Muscle layer of colon (tissue), 2 donors: ENCODE measurements around the gene IZUMO4.

Source experiments
- H3K27ac ChIP-seq: one replicate; pipeline ENCODE4 v1.7.0; 2013; ENCODE audit warnings: low read depth, mild to moderate bottlenecking, low read length, moderate library complexity
- H3K27me3 ChIP-seq, 2 donors: one replicate each; pipeline ENCODE4 v1.7.0; 2013; ENCODE audit warnings: low read length in 2 of 2, mild to moderate bottlenecking in 2 of 2; ENCODE audit not compliant: insufficient read depth in 2 of 2, control insufficient read depth in 1 of 2
- H3K36me3 ChIP-seq: one replicate; pipeline ENCODE4 v1.7.0; 2013; ENCODE audit warnings: mild to moderate bottlenecking, low read length; ENCODE audit not compliant: insufficient read depth
- H3K4me1 ChIP-seq: one replicate; pipeline ENCODE4 v1.7.0; 2013; ENCODE audit warnings: mild to moderate bottlenecking, low read length; ENCODE audit not compliant: insufficient read depth
- H3K4me3 ChIP-seq, 2 donors: one replicate each; pipeline ENCODE4 v1.7.0; 2013; ENCODE audit warnings: low read length in 2 of 2, low read depth in 1 of 2, mild to moderate bottlenecking in 1 of 2, moderate library complexity in 1 of 2
- H3K9ac ChIP-seq: one replicate; pipeline ENCODE4 v1.7.0; 2013; ENCODE audit warnings: low read length
- H3K9me3 ChIP-seq: one replicate; pipeline ENCODE4 v1.7.0; 2013; ENCODE audit warnings: mild to moderate bottlenecking, low read length
- donor health status: abdominal sarcoma.
- donor health status: Adenocarcinoma of cecum.

IZUMO4 gene

DNA sequence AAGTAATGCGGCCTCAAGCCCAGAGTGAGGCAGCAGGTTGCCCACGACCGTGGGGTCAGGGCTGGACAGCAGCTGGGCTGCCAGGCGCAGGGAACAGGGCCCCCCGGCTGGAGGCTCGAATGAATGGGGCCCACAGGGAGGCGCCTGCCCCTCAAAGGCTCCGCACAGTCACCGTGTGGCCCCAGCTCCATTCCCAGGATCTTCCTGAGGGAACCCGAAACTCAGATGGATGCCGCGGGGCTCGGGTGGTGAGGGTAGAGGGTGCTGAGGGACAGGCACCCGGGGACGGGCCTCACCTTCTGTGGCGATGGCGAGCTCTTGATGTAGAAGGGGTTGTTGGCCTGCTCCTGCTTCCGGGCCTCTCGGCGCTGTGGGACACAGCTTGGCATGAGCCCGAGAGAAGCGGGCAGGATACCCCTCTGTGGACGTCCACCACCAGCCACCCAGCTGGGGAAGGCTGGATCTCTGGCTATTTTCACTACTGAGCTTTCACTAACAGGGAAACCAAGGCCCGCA lies 19.3 kb downstream of the IZUMO4 start:
- H3K36me3 ChIP-seq: peaks cover 82% of the 10 kb centered on the region
- no peaks in the 10 kb centered on the region for H3K4me1 ChIP-seq
- H3K4me3 ChIP-seq: no peak overlapping the region
- no peaks in the 10 kb centered on the region for H3K9me3 ChIP-seq
- H3K9ac ChIP-seq: no peak overlapping the region
- no peak overlapping the region for H3K27ac ChIP-seq
- H3K27me3 ChIP-seq: no peaks in the 10 kb centered on the region

DNA sequence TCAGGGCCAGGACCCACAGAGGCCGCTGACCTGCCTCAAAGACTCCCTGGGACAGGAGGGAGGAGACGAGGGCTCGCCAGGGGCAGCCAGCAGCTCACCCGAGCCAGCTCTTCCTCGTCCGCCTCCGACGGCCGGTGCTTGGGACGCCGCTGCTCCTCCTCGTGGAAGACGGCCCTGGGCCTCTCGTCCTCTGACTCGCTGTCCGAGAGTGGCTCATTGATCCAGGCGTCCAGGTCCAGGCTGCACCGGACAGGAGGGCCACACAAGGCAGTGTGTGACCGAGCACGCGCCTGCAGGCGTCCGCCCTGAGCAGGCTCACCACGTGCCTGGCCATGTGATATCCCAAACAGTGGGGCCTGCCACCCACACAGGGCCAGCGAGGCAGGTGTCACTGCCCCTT lies 19.8 kb downstream of the IZUMO4 start:
- Histone ChIP-seq H3K27ac (no peak overlapping the region), H3K27me3 (no peaks in the 10 kb centered on the region), H3K36me3 (peaks cover 82% of the 10 kb centered on the region), H3K9ac (no peak overlapping the region), H3K4me1 (no peaks in the 10 kb centered on the region), H3K4me3 (no peak overlapping the region), H3K9me3 (no peaks in the 10 kb centered on the region)

DNA sequence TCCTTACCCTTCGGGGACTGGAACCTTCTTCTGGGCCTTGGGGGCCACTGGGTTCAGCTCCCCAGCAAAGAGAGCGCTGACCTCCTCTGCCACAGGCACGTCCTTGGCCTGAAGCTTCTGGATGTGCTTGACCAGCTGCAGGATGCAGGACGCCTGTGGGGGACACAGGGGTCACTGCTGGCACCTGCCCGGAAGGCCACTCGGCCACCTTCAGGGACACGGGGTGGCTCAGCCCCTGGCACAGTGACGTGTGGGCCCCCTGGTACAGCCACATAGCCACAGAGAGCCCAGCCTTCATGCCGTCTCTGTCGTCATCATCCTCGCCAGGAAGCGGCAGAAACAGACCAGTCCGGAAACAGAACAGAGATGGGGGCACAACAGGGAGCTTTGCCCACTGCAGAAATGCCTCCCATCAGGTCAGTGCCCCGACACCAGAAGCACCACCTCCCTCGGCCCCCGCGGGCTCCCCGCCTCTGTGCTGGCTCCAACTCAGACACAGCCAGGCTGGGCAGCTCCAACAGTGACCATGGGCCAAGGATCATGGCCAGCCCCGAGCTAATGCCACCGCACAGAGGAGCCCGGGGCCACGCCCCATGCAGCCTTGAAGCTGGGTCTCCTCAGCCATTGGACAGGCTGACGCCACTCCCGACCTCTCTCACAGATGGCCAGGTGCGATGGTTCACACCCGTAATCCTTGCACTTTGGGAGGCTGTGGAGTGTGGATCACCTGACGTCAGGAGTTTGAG lies 20.7 kb downstream of the IZUMO4 start:
- Histone ChIP-seq H3K9me3 (no peaks in the 10 kb centered on the region), H3K4me1 (no peaks in the 10 kb centered on the region), H3K36me3 (peaks cover 82% of the 10 kb centered on the region), H3K27me3 (no peaks in the 10 kb centered on the region), H3K4me3 (no peak overlapping the region), H3K9ac (no peak overlapping the region), H3K27ac (no peak overlapping the region)

DNA sequence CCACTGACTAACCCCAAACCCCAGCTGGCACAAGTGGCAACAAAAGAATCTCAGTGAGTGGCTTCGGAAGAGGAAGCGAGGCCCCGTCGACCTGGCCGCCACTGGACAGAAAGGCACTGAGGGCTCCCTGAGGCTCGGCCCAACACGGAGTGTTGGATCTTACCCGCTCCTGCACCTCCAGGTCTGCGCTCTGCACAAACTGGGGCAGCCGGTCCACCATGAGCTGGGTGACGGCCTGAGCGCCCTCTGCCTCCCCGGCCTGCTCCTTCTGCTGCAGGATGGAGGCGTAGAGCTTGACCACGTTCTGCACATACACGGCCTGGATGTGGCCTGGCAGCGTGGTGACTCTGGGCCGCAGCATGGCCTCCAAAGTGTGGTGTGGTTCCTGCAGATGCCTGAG lies 21.7 kb downstream of the IZUMO4 start:
- Histone ChIP-seq H3K27me3 (no peaks in the 10 kb centered on the region), H3K9ac (no peak overlapping the region), H3K9me3 (no peaks in the 10 kb centered on the region), H3K4me1 (no peaks in the 10 kb centered on the region), H3K4me3 (no peak overlapping the region), H3K27ac (no peak overlapping the region), H3K36me3 (peaks cover 88% of the 10 kb centered on the region)

DNA sequence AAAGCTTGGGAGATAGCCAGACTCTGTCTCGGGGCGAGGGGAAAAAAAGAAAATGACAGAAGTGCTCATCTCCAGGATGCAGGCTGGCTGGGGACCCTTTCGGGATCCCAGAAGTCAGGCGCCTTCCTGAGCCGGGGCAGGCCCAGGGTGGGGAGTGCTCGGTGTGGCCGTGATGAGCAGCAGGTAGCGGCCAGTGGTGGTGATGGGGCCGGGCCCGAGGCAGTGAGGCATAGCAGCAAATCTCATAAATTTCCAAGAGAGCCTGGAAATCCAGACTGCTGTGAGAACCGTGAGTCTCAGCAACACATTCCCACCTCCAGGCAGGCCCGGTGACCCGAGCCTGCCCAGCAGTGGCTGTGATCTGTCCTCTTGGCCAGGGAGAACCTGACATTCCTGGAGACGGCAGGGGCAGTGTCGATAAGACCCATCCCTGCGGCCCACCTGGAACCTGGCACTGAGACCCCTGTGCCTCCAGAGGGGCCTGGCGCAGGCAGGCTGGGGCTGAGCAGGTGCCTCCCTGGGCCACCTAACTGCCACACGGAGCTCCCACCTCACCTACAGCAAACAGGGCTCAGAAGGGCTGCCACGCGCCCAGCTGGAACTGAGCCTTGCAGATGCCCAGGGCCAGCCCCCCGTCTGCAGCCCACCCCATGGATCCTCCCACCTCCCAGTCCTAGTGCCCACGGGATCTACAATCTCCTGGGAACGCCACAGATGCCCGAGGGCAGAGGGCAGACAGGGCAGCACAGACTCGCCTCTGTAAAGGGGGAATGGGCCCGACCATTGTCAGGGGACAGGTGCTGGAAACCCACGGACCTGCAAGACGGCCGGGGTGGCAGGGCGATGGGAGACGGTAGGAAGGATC lies 23.4 kb downstream of the IZUMO4 start:
- Histone ChIP-seq H3K27ac (no peak overlapping the region), H3K9me3 (no peaks in the 10 kb centered on the region), H3K4me3 (no peak overlapping the region), H3K36me3 (peaks cover 75% of the 10 kb centered on the region), H3K4me1 (no peaks in the 10 kb centered on the region), H3K27me3 (no peaks in the 10 kb centered on the region), H3K9ac (no peak overlapping the region)

DNA sequence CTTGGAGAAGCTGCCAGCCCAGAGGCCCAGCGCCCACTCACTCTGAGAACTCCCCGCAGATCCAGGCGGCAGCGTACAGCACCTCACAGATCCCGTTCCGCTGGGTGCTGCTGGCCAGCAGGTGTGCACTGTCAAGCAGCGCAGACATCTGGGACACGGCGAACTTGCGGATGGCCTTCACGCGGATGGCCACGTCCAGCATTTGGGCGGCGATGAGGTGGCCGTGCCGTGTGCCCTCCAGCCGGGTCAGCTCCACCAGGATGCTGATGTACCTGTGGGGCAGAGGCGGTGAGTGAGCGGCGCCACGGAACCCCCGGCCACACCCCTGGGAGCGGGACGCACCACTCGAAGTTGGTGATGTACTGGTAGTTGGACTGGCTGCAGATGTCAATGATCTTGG lies 24.1 kb downstream of the IZUMO4 start:
- H3K9me3 ChIP-seq: no peaks in the 10 kb centered on the region
- no peaks in the 10 kb centered on the region for H3K27me3 ChIP-seq
- no peak overlapping the region for H3K9ac ChIP-seq
- peaks cover 70% of the 10 kb centered on the region for H3K36me3 ChIP-seq
- no peak overlapping the region for H3K27ac ChIP-seq
- no peak overlapping the region for H3K4me3 ChIP-seq
- no peaks in the 10 kb centered on the region for H3K4me1 ChIP-seq

DNA sequence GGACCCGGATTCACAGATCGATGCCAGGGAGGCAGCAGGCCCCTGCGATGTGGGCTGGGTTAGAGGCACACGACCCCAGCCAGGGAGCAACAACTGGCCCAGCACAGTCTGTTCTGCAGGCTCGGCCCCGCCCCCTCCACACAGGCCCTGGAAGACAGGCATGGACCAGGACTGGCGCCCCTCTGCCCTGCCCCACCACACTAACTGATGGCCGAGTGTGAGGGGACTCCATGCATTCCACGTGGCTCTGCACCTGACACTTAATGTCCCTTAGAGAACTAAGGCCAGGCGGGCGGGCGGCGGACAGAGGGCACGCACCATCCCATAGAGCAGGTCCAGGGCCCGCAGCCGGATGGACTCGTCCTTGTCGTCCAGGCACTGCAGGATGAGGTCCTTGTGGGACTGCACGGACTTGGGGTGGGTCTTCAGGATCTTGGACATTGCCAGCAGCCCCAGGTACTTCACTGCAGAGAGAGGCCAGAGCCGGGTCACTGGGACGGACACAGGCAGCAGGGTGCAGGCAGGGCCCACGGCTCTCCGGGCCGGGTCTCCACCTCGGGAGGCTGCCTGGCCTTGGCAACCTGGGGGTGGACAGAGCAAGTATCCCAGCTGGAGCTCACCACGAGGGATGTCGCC lies 24.8 kb downstream of the IZUMO4 start:
- H3K27ac ChIP-seq: no peak overlapping the region
- no peaks in the 10 kb centered on the region for H3K27me3 ChIP-seq
- no peaks in the 10 kb centered on the region for H3K4me1 ChIP-seq
- peaks cover 62% of the 10 kb centered on the region for H3K36me3 ChIP-seq
- no peak overlapping the region for H3K4me3 ChIP-seq
- no peaks in the 10 kb centered on the region for H3K9me3 ChIP-seq
- H3K9ac ChIP-seq: no peak overlapping the region

DNA sequence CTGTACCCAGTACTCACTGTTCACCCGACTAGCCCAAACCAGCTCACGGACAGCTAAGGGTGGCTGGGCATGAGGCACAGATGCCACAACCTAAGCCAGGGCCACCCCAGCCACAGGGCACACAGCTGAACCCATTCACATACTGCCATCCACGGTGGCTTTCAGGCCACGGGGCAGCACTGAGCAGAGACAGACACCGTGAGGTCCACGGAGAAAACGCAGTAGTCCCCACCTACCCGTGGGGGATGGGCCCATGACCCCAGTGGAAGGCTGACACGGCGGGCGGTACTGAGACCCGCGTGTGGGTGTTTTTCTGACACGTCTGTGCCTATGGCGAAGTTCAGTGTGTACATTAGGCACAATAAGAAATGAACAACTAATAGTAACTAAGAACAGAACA lies 25.5 kb downstream of the IZUMO4 start:
- H3K36me3 ChIP-seq: peaks cover 55% of the 10 kb centered on the region
- H3K4me3 ChIP-seq: no peak overlapping the region
- no peaks in the 10 kb centered on the region for H3K27me3 ChIP-seq
- no peak overlapping the region for H3K27ac ChIP-seq
- no peaks in the 10 kb centered on the region for H3K9me3 ChIP-seq
- H3K9ac ChIP-seq: no peak overlapping the region
- no peaks in the 10 kb centered on the region for H3K4me1 ChIP-seq

DNA sequence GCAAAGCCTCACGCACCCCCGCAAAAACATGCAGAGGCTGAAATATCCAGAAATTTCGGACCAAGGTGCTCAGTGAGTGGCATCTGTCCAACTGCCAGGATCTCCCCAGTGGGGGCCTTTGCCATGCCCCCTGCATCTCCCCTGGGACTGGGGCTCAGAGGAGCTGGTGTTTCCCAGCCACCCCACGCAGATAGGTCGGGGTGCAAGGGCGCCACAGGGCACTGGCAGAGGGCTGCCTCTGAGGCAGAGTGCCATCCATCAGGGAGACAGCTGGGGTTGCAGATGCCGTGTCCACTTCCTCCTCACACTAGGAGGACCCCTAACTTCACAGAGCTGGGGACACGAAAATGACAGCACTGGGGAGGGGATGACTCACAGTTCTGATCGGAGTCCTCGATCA lies 26.3 kb downstream of the IZUMO4 start:
- Histone ChIP-seq H3K9me3 (no peaks in the 10 kb centered on the region), H3K36me3 (peaks cover 53% of the 10 kb centered on the region), H3K27me3 (no peaks in the 10 kb centered on the region), H3K9ac (no peak overlapping the region), H3K4me1 (no peaks in the 10 kb centered on the region), H3K27ac (no peak overlapping the region), H3K4me3 (no peak overlapping the region)

DNA sequence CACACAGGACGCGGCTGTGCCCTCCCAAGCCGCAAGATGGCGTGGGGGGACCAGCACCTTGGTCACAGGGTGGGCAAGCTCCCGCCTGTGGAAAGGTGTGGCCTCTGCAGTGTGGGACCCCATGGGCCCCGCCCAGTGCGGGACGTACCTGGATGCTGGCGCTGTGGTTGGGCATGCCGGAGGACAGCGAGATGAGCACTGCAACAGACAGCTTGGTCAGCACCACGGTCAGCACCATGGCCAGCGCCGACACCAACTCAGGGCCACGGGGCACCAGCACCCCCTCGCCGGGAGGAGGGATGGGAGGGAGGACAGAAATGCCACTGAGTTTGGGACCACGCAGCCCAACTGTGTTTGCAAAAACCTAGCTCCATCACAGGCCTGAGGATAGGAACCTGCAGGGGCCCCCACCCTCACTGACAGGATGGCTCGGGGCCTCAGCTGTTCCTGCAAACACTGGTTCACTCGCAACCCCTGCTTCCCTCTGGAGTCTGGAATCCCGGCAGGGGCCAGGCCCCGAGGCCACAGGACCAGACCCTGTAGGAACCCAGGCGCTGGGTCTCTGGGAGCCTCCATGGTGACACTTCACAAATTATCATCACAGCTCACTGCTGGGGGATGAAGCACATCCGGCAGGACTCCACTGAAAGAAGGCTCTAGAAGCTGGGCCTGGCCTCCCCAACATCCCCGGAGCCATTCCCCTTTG lies 27.1 kb downstream of the IZUMO4 start:
- no peaks in the 10 kb centered on the region for H3K27me3 ChIP-seq
- H3K36me3 ChIP-seq: peaks cover 46% of the 10 kb centered on the region
- H3K9me3 ChIP-seq: no peaks in the 10 kb centered on the region
- H3K9ac ChIP-seq: no peak overlapping the region
- no peak overlapping the region for H3K4me3 ChIP-seq
- no peak overlapping the region for H3K27ac ChIP-seq
- H3K4me1 ChIP-seq: no peaks in the 10 kb centered on the region
